Lung (tissue), 12 donors: Measurements from ENCODE around the gene CPT1A. TPM values are rescaled to one million over a fixed set of nuclear protein-coding genes. Genes with fewer than 3 reads are reported as not detected.

Experiments
- ATAC-seq: fragments of 200-7000 bp; cut with Tn5 transposase; one replicate; pipeline ENCODE4 v1.9.1; 2020; ENCODE audit warnings: moderate number of reproducible peaks; ENCODE audit not compliant: insufficient read depth, low FRiP score
- DNase-seq, 3 donors: peaks; one replicate each; pipeline ENCODE4 v3.0.0-alpha.2; 2013 to 2017
- H3K27ac ChIP-seq, 2 donors: one replicate each; pipeline ENCODE4 v1.5.1; 2013; ENCODE audit warnings: mild to moderate bottlenecking in 2 of 2, moderate library complexity in 2 of 2, control low read depth in 1 of 2, inconsistent platforms in 1 of 2, low read depth in 1 of 2, low read length in 1 of 2
- H3K27me3 ChIP-seq, 3 donors: one replicate each; pipeline ENCODE4 v1.5.1; 2013; ENCODE audit warnings: low read length in 2 of 3; ENCODE audit not compliant: control insufficient read depth in 3 of 3, insufficient read depth in 3 of 3
- H3K36me3 ChIP-seq, 4 donors: one replicate each; pipeline ENCODE4 v1.5.1; 2013; ENCODE audit warnings: low read length in 4 of 4, mild to moderate bottlenecking in 1 of 4, moderate library complexity in 1 of 4; ENCODE audit not compliant: control insufficient read depth in 4 of 4, insufficient read depth in 4 of 4
- H3K4me1 ChIP-seq, 5 donors: one replicate each; pipeline ENCODE4 v1.5.1; 2013; ENCODE audit warnings: low read length in 5 of 5, mild to moderate bottlenecking in 2 of 5, moderate library complexity in 1 of 5; ENCODE audit not compliant: control insufficient read depth in 5 of 5, insufficient read depth in 5 of 5
- H3K4me3 ChIP-seq: one replicate; pipeline ENCODE4 v1.5.1; 2013; ENCODE audit warnings: mild to moderate bottlenecking, control low read depth, moderate library complexity
- H3K9ac ChIP-seq, 2 donors: one replicate each; pipeline ENCODE4 v1.5.1; 2013; ENCODE audit warnings: low read length in 2 of 2, control low read depth in 1 of 2; ENCODE audit not compliant: insufficient read depth in 1 of 2
- H3K9me3 ChIP-seq, 4 donors: one replicate each; pipeline ENCODE4 v1.5.1; 2013; ENCODE audit warnings: low read length in 3 of 4, mild to moderate bottlenecking in 1 of 4, moderate library complexity in 1 of 4; ENCODE audit not compliant: control insufficient read depth in 4 of 4, insufficient read depth in 3 of 4
- WGBS, 2 donors: extraction: QIAGEN DNeasy Blood & Tissue Kit; methylation state at CpG; one replicate each; pipeline ENCODE4 v1.1.7; 2013; 5-methylcytosine and 5-hydroxymethylcytosine counted together
- polyA plus RNA-seq, 2 donors: library from polyadenylated mRNA; stranded (reverse); fragments of 200-250 nt; gene quantifications; one replicate each; pipeline ENCODE4 v1.2.1, GENCODE V29; 2013
- total RNA-seq, 2 donors: library from RNA; depleted of rRNA in 1 of 2; stranded (reverse); fragments of >200 nt in 1 of 2; gene quantifications; one replicate each; pipeline ENCODE4 v1.2.1, GENCODE V29; 2014 to 2021
- TF ChIP-seq, protein P1 (sequence below): IDR thresholded peaks from 2 replicates; pipeline ENCODE4 v1.5.1; 2012; ENCODE audit warnings: mild to moderate bottlenecking; ENCODE audit errors: control extremely low read depth, extremely low read depth
- donor health status: control.
- donor health status: control.
- donor health status: Bipolar disorder and iron deficiency.
- donor health status: healthy.
- donor health status: DM: yes; HTN: yes; CAD: no.

Gene CPT1A
- total and polyA plus RNA-seq, 4 donors: 17.0 to 51.7 (median 18.4) TPM

DNA sequence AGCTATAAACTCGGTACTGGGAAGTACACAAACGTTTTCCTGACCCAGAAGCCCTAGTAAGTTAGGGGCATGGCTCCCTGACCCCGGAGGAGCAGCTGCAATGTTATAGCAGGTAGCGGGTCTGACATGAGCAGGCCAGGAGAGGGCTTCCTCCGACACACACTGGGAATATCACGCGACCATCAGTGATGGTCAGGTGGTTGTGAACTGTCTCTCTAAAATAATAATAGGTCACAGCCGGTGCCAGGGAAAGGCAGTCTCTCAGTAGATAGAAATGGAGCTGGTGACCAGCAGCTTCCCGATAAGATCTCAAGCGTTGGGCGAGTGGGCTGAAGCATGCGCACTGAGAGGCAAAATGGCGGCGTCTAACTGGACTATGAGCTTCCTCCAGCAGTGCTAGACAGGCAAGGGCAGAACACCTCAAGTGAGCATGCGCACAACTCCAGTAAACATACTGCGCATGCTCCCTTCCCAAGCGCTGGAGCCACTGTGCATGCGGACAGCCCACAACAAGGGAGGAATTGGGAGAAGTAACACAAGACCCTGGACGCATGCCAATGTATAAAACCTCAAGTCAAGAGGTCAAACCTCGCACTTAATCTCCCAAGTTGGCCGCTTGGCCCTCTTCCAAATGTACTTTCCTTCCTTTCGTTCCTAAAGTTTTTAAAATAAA is 68.1 kb downstream of the CPT1A start:
- TF ChIP-seq, protein P1, sequence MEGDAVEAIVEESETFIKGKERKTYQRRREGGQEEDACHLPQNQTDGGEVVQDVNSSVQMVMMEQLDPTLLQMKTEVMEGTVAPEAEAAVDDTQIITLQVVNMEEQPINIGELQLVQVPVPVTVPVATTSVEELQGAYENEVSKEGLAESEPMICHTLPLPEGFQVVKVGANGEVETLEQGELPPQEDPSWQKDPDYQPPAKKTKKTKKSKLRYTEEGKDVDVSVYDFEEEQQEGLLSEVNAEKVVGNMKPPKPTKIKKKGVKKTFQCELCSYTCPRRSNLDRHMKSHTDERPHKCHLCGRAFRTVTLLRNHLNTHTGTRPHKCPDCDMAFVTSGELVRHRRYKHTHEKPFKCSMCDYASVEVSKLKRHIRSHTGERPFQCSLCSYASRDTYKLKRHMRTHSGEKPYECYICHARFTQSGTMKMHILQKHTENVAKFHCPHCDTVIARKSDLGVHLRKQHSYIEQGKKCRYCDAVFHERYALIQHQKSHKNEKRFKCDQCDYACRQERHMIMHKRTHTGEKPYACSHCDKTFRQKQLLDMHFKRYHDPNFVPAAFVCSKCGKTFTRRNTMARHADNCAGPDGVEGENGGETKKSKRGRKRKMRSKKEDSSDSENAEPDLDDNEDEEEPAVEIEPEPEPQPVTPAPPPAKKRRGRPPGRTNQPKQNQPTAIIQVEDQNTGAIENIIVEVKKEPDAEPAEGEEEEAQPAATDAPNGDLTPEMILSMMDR: no peak
- H3K36me3 ChIP-seq: peaks cover 23 to 64% (median 45%) of the 10 kb centered on the region in 4 donors
- ATAC-seq (no peak), DNase-seq (peak; percentile 91 to 97 (median 96))
- H3K4me1 ChIP-seq: peaks cover 0 to 30% (median 2%) of the 10 kb centered on the region in 5 donors
- H3K27ac ChIP-seq: no peak overlapping the region
- H3K4me3 ChIP-seq: no peak overlapping the region
- WGBS, 2 donors: 83 to 87% methylated on average over 22 of the region's 22 CpGs
- H3K27me3 ChIP-seq: no peaks in the 10 kb centered on the region
- peak overlapping the region in 1 of 2 donors; percentile 44 for H3K9ac ChIP-seq
- H3K9me3 ChIP-seq: no peaks in the 10 kb centered on the region

DNA sequence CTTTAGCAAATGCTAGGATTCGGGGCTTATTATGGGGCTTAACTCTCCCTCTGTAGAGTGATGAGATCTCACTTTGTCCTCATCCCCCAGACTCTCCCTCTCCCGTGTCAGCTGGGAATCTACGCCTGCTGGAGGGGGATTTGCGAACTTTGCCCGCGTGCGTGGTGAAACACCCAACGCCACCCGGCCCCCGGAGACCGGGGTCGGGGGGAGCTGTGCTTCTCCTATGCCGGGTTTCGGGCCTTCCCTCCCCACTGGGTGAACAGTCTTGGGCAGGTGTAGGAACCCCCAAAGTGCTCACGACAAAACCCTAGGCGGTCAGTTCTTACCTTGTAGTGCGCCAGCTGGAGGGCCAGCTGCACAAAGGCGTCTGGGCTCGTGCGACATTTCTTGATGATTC is 68.8 kb downstream of the CPT1A start:
- Histone ChIP-seq H3K4me3 (no peak overlapping the region), H3K4me1 (peaks cover 0 to 26% (median 2%) of the 10 kb centered on the region in 5 donors), H3K9me3 (no peaks in the 10 kb centered on the region), H3K36me3 (peaks cover 23 to 65% (median 45%) of the 10 kb centered on the region in 4 donors), H3K9ac (no peak overlapping the region), H3K27me3 (no peaks in the 10 kb centered on the region), H3K27ac (no peak overlapping the region)
- WGBS, 2 donors: 96 to 98% methylated on average over 20 of the region's 20 CpGs
- ATAC-seq: no peak
- DNase-seq: no peak
- TF ChIP-seq, protein P1: no peak

DNA sequence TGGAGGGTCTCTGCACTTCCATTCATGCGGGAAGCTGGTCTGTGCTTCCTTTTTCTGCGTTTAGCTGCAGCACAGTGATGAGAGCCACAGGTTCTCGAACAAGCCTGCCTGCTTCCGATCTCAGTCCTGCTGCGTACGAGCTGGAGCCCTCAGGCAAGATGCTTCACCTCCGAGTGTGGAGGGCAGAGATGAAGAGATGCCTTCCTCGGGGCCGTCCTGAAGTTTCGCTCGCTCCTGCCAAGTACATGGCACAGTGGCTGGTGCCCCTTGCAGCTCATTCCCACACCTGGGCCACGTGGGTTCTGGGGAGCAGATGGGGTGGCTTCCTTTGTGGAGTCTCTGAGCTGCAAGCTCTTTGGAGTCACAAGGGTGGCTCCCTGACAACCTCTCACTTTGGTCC is 70.9 kb downstream of the CPT1A start:
- Histone ChIP-seq H3K27ac (no peak overlapping the region), H3K9me3 (no peaks in the 10 kb centered on the region), H3K4me1 (peaks cover 0 to 18% (median 2%) of the 10 kb centered on the region in 5 donors), H3K27me3 (no peaks in the 10 kb centered on the region), H3K4me3 (no peak overlapping the region), H3K36me3 (peaks cover 23 to 57% (median 40%) of the 10 kb centered on the region in 4 donors), H3K9ac (no peak overlapping the region)
- no peak for DNase-seq
- TF ChIP-seq, protein P1: no peak
- no peak for ATAC-seq
- 91 to 92% methylated on average over 12 of the region's 12 CpGs for WGBS, 2 donors

DNA sequence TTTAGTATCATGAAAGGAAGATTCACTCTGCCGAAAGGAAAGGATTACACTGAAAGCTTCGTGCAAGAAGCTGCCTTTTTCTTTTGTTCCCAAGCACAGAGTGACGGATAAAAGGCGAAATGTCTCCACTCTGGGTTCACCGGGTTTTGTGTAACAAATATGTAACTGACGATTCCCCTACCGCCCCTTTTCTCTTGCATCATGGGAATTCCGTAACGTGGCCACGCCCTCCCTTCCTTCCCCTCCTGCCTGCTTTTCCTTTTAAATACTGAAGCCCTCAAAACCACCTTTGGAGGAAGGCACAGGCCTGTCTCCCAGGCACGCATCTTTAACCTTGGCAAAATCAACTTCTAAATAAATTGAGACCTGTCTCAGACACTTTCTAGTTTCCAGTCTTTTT is 74.0 kb downstream of the CPT1A start:
- Histone ChIP-seq H3K9ac (no peak overlapping the region), H3K4me3 (no peak overlapping the region), H3K36me3 (peaks cover 5 to 42% (median 24%) of the 10 kb centered on the region in 4 donors), H3K4me1 (no peaks in the 10 kb centered on the region), H3K27ac (no peak overlapping the region), H3K9me3 (no peaks in the 10 kb centered on the region), H3K27me3 (no peaks in the 10 kb centered on the region)
- ATAC-seq (no peak), DNase-seq (no peak)
- TF ChIP-seq, protein P1: no peak
- 43 to 78% methylated on average over 11 of the region's 11 CpGs for WGBS, 2 donors
